Stimulated activated CD8-positive, alpha-beta memory T cell treated with anti-CD3 and anti-CD28 coated beads, Interleukin-4, amount 100 ng/mL, for 48 hours (primary cell): ENCODE measurements around the gene TOR2A.
A peak's percentile ranks its signal among the peaks of the same experiment; 100 is the strongest.
"Not testable (repeated sequence)": the region's sequence is repeated elsewhere in the genome, so short reads cannot be mapped to it uniquely, and the experiment has no call there.

Experiments
- DNase-seq: peaks from one replicate; pipeline ENCODE4 v3.0.0-alpha.2; 2020

TOR2A gene

DNA sequence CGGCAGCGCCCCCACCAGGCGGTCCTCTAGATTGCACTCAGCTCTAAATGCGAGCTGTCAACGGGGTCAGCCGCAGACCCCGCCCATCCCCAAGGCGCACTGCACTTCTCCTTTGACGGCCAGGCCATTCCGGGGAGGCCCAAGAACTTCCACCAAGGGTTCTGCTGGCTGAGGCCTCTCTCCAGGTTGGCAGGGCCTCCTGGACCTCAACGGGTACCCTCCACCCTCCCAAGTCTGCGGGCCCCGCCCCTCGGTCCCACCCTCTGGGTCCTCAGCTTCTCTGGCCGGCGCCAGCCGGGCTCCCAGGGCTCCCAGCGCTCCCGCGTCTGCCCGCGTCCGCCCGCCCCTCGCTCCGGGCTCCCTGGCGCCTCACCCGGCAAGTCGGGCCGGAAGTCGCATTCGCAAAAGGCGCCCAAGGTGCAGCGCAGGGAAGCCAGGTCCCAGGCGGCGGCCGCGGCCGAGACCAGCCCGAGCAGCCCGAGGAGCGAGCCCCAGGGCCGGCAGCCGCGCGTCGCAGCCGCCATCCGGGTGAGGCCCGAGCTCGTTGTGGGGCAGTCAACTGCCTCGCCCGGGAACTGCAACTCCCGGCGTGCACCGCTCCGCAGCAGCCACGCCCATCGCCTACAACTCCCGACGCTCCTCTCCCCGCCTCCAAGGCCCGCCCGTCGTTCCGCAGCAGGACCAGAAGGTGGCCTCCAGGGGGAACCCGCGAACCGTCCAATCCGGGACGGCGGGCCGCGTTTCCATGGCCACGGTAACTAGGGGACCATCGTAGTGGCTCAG lies at the start of gene TOR2A:
Gene TOR2A (minus strand): TSS at position 548 of the 783 bp plus-strand sequence. CDS start 24 bp downstream, at position 524.
- DNase-seq, result peak; percentile 99

DNA sequence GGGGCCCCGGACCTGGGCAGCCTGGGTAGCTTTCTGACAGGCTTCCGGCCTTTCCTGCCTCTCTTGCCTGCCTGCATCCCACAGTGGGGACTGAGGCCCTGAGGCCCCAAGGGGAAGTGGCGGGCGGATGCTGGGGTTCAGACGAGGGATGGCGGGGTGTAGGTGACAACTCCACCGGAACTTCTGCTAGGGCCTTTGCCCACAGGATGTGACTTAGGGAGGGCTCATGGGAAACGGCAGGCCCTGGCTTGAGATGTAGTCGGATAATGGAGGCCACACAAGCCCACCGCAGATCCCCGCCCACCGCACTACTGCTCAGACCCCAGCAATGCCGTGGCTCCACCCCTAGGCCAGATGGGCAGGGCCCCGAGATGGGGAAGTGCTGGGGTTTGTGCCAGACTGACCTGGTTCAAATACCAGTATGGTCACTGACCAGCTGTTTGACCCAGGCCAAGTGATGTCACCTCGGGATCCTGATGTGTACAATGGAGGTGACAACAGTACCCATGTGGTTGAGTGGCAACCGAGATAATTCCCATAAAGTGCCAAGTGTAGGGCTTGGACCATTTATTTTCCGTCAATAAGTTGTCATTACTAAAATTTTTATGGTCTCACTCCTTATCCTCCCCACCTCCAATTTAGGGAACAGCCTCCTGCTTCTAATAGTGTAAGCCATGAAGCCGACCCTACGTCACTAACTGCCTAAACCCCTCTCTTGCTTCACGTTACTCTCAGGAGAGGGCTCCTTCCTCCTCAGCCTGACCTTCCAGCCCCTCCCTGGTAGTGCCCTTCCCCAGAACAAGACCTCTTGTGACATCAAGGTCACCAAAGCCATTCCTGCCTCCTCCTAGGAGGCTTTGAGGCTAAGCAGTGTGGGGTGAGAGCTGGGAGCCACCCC lies 48.3 kb upstream of the TOR2A start:
- DNase-seq, result peak; percentile 87

DNA sequence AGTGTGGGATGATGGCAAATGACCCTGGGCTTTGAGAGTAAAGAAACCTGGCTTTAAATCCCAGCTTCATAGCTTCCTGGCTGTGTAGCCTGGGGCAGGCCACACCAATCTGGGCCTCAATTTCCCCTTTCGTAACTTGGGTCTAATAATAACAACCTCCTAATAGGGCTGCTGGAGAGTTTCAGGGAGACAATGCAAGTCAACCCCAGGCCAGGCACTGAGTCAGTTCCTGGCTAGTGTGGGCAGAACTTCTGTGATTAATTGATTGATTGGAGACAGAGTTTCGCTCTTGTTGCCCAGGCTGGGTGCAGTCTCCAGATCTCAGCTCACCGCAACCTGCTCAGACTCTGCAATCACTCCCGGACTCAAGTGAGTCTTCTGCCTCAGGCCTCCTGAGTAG lies 46.7 kb upstream of the TOR2A start:
- DNase-seq, result no peak

DNA sequence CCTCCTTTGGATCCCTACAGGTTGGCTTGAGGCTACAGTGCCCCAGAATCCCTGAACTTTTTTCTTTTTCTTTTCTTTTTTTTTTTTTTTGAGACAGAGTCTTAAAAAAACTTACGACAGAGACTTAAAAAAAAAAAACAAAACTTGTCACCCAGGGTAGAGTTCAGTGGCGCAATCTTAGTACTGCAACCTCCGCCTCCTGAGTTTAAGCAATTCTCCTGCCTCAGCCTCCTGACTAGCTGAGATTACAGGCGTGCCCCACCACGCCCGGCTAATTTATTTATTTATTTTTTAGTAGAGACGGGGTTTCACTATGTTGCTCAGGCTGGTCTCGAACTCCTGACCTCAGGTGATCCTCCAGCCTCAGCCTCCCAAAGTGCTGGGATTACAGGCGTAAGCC lies 45.8 kb upstream of the TOR2A start:
- not testable (repeated sequence) for DNase-seq

DNA sequence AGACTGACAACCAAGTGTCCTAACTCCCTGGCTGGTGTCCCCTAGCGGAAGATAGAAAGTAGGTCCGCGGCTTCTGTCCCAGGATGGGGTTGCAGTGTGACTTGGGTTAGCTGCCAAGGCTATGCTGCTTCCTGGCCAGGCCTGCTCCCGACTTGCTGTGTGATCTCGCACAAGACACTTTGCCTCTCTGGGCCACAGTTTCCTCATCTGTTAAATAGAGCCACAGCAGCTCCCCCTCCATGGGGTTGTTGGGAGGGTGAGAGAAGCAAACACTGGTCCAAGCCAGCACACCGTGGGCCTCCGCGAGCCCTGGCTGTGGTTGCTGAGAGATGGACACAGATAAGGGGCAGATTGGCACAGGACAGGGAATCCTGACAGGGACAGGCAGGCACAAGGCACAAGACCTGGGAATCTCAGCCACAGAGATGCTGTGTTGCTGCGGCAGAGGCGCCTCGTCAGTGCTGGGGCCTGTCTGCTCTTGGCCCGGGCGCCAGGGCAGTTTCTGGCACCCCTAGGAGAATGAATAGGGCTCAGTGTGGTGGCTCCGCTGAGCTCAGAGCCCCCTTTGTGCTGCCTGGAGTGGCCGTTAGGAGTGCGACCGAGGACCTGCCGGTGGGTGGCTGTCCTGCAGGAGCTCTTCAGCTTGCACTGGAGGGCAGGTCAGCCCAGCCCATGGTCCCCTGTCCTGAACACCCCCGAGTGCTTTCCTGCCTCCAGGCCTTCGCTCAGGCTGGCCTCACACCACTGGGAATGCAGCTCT lies 45.2 kb upstream of the TOR2A start:
- no peak for DNase-seq

DNA sequence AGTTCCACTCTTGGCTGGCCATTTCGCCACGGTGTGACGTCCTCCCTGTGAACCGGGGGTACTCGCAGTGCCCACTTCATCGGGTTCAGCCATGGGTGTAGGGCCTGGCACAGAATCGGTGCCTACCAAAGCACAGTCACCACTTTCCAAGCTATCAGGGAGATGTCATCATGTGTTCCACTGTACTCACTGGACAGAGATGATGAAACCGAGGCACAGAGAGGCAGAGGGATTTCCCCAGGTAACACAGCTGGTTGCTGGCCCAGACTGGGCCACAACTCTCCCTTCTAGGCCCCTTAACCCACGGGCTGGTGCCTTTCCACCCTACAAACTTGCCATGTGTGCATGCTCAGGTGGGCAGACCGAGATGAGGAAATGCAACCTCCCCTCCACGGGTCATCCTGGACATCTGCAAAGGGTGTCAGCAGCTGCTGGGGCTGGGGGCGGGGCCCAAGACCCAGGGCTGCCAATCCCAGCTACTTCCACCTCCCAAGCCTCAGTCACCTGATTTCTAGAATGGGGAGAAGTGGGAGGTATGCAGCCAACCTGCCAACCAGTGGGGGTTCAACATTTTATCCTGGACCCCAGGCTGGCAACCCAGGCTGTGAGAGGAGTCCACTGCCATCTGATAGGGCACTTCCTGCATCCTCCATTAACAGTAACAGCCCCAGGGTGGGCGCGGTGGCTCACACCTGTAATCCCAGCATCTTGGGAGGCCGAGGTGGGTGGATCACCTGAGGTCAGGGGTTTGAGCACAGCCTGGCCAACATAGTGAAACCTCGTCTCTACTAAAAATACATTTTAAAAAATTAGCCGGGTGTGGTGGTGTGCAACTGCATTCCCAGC lies 44.3 kb upstream of the TOR2A start:
- peak; percentile 74 for DNase-seq

DNA sequence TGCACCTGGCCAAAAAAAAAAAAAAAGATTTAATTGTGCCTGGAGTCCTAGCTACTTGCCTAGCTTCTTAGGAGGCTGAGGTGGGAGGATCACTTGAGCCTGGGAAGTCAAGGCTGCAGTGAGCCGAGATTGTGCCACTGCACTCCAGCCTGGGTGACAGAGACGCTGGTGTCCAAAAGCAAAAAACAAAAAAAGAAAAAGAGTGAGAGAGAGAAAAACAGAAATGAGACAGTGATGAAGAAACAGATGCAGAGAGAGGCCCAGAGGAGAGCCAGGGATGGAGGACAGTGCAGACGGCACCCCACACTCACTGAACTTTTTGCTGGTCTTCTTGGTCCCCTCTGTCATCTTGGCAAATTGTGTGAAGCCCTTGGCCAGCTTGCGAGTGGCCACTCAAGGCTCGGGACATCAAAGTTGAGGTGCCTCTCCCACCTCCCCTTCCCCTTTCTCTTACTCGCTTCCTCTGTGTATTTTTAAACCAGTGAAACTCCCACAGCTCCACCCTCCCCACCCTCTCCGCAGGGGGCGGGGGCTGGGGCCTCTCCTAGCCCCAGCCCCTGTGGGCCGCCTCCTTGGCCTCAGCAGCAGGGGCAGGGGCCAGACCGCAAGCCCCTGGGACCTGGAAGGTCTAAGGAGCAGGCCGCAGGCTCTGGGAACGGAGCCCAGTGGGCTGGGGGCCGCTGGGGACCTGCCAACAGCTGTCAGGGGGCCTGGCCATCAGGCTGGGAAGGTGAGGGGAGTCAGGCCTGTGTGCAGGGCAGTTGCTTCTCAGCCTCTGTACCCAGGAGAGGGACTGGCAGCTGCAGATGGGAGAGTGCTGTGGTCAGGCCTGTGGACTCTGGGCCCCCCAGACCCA lies 43.4 kb upstream of the TOR2A start, which contains the start of gene SH2D3C:
Gene SH2D3C (minus strand): TSS at position 387 of the 856 bp plus-strand sequence. CDS start 39 bp downstream, at position 348.
- DNase-seq, result peak; percentile 71

DNA sequence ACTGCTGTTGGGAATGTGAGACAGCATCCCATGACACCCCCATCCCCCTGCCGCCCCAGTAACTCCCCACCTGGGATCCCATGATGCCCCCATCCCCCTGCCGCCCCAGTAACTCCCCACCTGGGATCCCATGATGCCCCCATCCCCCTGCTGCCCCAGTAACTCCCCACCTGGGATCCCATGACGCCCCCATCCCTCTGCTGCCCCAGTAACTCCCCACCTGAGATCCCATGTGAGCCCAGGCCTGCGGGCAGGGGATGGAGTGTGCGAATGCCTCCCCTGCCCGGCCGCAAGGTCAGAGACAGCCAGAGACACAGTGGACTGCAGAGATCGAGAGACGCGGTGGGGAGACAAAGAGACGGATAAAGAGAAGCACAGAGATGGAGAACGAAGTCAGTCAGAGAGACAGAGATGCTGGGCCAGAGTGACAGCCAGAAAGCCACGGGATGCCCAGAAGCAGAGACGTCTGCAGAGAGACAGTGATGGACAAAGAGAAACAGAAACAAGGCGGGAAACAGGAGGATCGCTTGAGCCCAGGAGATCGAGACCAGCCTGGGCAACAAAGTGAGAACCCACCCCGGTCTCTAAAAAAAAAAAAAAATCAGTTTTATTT lies 42.4 kb upstream of the TOR2A start:
- peak; percentile 45 for DNase-seq

DNA sequence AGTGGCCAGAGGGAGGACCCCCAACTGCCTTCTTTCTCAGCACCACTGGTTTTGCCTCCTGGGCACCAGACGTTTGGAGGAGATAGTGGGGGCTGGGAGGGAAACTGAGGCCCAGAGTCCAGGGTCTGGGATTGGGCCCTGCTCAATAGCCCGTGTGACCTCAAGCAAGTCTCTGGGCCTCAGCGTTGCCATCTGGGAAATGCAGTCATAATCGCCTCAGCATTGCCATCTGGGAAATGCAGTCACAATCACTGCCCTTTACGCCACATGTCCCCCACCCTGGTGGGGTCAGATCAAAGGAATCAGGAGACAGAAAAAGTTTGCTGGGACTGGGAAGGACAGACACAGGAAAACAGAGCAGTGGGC lies 41.8 kb upstream of the TOR2A start:
- DNase-seq, result peak; percentile 50

DNA sequence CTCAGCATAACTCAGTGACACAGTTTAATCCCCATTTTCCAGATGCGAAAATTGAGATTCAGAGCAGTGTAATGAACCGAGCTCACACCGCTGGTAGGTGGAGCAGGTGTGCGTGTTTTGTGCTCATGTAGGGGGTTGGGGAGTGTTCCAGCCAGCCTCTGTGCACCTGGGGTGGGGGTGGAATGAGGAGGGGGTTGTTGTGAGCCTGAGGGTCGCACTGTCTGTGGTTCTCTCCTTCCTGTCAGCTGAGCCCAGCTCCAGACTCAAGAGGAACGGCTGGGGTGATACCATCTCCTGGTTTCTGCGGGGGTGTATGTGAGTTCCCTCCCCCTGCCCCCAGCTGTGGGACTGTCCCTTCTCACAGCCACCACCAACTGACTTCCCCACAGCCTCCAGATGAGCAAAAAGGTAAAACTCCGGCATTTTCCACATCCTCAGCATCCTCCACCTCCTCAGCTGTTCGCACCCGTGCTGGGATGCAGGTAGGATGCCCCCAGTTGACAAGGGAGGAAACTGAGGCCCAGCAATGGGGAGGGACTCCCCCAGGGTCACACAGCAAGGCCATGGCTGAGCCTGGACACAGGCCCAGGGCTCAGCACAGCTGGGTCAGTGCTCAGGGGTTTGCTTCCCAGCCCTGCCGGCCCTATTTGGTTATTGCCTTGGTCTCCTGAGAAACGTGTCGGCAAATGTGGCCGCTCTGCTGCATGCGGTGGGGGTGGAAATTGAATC lies 41.3 kb upstream of the TOR2A start:
- DNase-seq, result peak; percentile 79

DNA sequence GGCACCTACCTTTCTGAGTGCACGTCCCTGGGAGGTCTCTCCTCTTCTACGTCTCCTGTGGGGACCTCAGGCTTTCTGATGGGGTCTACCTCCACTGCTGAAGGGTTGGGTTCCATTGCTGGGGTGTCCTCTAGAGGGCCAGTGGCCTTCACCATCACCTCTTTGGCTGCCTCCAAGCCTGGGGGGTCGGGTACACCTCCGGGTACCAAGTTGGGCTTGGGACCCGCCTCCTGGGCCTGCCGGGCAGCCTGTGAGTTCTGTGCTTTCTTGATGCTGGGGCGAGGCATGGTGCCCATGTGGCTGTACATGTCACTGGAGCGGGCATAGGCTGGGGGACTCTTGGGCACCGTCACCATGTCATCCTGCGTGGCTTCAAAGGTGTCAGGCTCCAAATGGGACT lies 38.9 kb upstream of the TOR2A start:
- DNase-seq, result no peak

DNA sequence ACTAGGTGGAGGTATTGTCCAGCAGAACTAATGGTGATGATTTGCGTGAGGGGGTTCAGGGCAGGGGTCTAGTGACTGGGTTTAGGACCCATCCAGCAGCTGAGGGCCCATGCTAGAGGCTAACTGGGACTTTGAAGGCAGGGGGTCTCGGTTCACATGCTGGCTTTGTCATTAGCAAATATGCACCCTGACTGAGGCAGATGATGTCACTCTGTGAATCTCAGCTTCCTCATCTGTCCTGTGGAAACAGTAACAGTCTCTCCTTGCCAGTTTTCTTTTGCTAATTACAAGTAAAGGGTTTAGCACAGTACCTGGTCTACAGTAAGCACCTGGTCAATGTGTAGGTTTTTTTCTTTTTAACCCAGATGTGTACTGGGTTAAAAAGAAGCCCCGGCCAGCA lies 38.2 kb upstream of the TOR2A start:
- DNase-seq, result no peak

DNA sequence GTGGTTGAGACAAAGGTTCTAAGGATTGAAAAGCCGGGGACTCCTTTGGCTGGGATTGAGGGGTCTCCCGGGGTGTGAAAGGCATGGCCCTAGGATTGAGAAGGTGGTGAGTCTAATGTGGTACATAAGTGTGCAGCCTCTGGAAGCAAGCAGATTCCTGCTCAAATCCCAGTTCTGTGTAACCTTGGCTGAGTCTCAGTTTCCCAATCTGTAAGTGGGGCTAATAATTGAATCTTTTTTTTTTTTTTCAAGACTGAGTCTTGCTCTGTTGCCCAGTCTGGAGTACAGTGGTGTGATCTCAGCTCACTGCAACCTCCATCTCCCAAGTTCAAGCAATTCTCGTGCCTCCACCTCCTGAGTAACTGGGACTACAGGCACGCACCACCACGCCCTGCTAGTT lies 37.5 kb upstream of the TOR2A start:
- DNase-seq, result no peak

DNA sequence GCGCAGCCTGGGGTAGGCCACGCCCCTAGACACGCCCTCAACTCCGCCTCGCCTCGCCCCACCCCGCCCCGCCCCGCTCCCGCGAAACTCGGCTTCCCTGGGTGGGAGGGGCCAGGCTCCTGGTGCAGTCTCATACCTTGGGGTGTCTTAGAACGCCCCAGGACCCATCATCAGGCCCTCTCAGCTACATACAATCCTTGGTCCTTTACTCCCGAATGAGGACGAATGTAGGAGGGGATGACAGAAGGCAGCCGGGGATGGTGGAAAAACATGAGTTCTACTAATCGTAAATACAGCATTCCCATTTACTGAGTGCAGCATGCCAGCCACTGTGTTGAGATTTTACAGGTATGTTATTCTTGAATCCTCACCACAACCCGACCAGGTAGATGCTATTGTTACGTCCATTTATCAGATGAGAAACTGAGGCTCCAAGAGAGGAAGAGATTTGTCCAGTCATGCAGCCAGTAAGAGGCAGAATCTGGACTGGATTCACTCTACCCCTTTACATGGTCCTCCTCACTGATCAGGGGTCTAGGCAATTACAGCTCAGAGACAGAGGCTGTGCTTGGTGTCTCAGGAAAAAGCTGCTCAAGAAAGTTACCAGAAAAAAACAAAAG lies 36.6 kb upstream of the TOR2A start:
- no peak for DNase-seq

DNA sequence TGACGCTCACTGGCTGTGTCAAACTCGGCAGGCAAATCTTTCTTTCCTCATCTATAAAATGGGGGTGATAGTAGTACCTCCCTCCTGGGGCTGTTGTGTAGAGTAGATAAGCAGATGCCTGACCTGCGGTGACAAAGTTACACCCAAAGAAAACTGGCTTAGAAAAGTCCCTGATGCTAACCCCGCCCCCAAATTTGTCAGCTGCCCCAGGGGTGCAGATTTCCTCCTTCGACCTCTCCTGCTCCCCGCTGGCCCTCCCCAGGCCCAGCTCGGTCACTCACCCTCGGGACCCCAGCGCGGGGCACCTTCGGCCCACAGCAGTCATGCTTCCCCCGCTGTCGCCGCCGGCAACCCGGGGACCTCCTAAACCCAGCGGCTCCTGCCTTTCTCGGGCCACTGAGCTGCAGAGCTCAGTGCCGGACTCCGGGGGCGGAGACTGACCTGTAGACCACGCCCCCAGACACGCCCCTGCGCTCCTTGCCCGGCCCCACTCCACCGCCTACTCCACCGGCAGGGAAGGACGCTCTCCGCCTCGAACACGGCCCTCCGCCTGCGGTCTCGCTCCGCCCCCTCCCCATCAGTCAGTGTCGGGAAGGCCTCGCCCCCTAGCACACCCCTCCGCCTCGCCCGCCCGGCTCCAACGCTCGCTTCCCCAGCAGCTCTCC lies 35.9 kb upstream of the TOR2A start:
- DNase-seq, result peak; percentile 98

DNA sequence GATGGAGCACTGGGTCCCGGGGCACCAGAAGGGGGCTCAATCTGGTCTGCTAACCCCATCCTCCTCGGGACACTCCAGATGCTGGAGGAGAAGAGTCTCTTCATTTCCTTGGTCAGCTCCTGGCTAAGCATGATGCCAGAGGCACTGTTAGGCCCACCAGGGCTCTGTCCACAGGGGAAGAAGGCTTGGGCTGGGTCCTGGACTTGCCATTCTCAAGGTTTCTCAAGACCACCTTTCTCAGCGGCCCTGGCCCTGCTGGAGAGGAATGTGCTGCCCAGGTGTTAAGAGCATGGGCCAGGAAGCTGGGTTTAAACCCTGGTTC lies 35.5 kb upstream of the TOR2A start:
- DNase-seq, result no peak

DNA sequence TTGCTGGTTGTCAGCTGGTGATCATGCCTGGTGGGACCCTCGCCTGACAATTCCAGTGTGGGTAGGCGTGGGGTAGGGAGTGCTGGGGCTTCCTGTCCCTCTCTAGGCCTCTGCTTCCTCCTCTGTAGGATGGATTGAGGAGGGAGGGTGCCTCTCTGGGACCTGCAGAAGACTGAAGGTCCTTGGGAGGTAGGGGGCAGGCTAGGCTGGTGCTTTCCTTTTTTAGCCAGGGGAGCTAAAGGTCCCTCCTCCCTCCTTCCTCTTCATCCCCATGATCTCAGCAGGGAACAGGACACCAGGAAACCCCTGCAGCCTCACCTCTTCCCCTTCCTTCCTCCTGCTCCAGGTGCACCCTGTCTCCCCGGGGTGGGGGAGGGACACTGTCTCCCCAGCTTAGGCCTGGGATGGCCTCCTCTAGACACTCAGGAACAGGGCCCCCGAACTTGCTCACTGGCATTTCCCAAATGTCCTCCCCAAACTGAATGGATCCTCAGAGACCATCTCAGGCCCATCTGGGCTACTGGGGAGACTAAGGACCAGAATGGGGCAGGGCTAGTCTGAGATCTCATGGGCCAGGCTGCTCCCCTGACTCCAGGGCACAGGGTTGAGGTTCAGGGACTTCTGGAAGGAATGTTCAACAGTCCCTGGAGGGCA lies 35.0 kb upstream of the TOR2A start:
- DNase-seq, result no peak

DNA sequence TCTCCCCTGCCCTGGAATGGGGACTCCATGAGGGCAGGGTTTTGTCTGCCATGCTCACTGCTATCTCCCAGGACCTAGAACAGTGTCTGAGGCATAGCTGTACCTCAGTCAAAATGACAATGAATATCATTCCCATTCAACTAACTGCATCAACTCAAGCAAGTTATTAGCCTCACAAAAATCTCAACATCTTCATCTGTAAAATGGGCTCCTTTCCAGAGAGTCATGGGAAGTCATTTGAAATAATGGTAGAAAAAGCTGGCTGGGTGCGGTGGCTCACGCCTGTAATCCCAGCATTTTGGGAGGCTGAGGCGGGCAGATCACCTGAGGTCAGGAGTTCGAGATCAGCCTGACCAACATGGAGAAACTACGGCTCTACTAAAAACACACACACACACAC lies 34.0 kb upstream of the TOR2A start:
- no peak for DNase-seq

DNA sequence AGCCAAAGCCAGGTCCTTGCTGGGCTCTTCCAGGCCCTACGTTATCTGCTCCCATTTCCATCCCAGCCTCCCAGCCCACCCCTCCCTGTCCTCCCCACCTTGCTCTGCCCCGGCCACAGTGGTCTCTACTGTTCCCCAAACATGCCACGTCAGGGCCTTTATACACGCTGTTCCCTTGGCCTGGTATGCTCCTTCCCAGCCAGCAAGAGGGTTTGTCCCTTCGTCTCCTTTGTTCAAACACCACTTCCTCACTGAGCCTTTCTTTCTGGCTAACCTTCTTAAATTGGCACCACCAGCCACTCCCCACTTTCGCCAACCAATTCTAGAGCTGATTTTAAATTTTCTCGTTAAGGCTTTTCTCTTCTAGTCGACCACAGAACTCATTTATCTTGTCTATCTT lies 33.6 kb upstream of the TOR2A start:
- no peak for DNase-seq
